ENCODE data around the gene FDX2. TPM values are rescaled to one million over a fixed set of nuclear protein-coding genes. Genes with fewer than 3 reads are reported as not detected.

FDX2 gene
- polyA plus RNA-seq, 1 donor from 2014 or later: 82.7 TPM

- Histone ChIP-seq H4K20me1 (ENCODE audit: insufficient read depth) (no peaks in the 10 kb centered on the region), H3F3A (ENCODE audit: insufficient read depth, low read length, poor library complexity, severe bottlenecking) (no peaks in the 10 kb centered on the region), H3K79me2 (replicated peaks; ENCODE audit: insufficient read depth, low read length) (no peaks in the 10 kb centered on the region), H3K36me3 (ENCODE audit: insufficient read depth, low read length) (no peaks in the 10 kb centered on the region), H3K9me2 (ENCODE audit: insufficient read depth, low read length) (no peaks in the 10 kb centered on the region), H3K27me3 (ENCODE audit: insufficient read depth, low read depth, low read length) (peaks cover 39% of the 10 kb centered on the region), H3K9me3 (ENCODE audit: low read length) (no peaks in the 10 kb centered on the region), H3K4me3 (ENCODE audit: low read length) (no peak overlapping the region), H2AFZ (ENCODE audit: low read depth, low read length) (no peak overlapping the region), H3K27ac (ENCODE audit: low read length) (no peak overlapping the region), H3K9ac (ENCODE audit: low read length) (no peak overlapping the region), H3K4me2 (ENCODE audit: low read length) (no peak overlapping the region)
- TF ChIP-seq TAF1 (IDR thresholded peaks at IDR 0.05; ENCODE audit: low read depth) (no peak), EP300 (conservative IDR thresholded peaks at IDR 0.05; ENCODE audit: poor library complexity, severe bottlenecking) (no peak), SMC3 (conservative IDR thresholded peaks at IDR 0.05; ENCODE audit: poor library complexity) (no peak)
- TF ChIP-seq, protein P1, sequence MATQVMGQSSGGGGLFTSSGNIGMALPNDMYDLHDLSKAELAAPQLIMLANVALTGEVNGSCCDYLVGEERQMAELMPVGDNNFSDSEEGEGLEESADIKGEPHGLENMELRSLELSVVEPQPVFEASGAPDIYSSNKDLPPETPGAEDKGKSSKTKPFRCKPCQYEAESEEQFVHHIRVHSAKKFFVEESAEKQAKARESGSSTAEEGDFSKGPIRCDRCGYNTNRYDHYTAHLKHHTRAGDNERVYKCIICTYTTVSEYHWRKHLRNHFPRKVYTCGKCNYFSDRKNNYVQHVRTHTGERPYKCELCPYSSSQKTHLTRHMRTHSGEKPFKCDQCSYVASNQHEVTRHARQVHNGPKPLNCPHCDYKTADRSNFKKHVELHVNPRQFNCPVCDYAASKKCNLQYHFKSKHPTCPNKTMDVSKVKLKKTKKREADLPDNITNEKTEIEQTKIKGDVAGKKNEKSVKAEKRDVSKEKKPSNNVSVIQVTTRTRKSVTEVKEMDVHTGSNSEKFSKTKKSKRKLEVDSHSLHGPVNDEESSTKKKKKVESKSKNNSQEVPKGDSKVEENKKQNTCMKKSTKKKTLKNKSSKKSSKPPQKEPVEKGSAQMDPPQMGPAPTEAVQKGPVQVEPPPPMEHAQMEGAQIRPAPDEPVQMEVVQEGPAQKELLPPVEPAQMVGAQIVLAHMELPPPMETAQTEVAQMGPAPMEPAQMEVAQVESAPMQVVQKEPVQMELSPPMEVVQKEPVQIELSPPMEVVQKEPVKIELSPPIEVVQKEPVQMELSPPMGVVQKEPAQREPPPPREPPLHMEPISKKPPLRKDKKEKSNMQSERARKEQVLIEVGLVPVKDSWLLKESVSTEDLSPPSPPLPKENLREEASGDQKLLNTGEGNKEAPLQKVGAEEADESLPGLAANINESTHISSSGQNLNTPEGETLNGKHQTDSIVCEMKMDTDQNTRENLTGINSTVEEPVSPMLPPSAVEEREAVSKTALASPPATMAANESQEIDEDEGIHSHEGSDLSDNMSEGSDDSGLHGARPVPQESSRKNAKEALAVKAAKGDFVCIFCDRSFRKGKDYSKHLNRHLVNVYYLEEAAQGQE (IDR thresholded peaks at IDR 0.05; ENCODE audit: borderline replicate concordance): no peak
These were observed 47.7 kb downstream of the FDX2 start for GRCh38 chr19:10268071-10268470.

GRCh38 chr19:10266706-10267105 is 49.1 kb downstream of the FDX2 start:
- H3K9me2 ChIP-seq (ENCODE audit: insufficient read depth, low read length): no peaks in the 10 kb centered on the region
- no peak overlapping the region for H3K27ac ChIP-seq (ENCODE audit: low read length)
- H3K9me3 ChIP-seq (ENCODE audit: low read length): no peaks in the 10 kb centered on the region
- no peak overlapping the region for H3K4me3 ChIP-seq (ENCODE audit: low read length)
- peaks cover 29% of the 10 kb centered on the region for H3K27me3 ChIP-seq (ENCODE audit: insufficient read depth, low read depth, low read length)
- H3K36me3 ChIP-seq (ENCODE audit: insufficient read depth, low read length): no peaks in the 10 kb centered on the region
- H3K9ac ChIP-seq (ENCODE audit: low read length): no peak overlapping the region
- H3F3A ChIP-seq (ENCODE audit: insufficient read depth, low read length, poor library complexity, severe bottlenecking): no peaks in the 10 kb centered on the region
- no peak overlapping the region for H2AFZ ChIP-seq (ENCODE audit: low read depth, low read length)
- TF ChIP-seq EZH2 (IDR thresholded peaks at IDR 0.05; ENCODE audit: borderline replicate concordance, insufficient read depth, low read length, poor library complexity, severe bottlenecking): no peak
- TF ChIP-seq RAD21 (conservative IDR thresholded peaks at IDR 0.05): no peak
- no peak for TF ChIP-seq POLR2AphosphoS5 (IDR thresholded peaks at IDR 0.05)
- no peak for TF ChIP-seq TAF1 (IDR thresholded peaks at IDR 0.05; ENCODE audit: low read depth)
- TF ChIP-seq CTCF (IDR thresholded peaks at IDR 0.05; ENCODE audit: poor library complexity, severe bottlenecking): no peak
- TF ChIP-seq, protein P1 (IDR thresholded peaks at IDR 0.05; ENCODE audit: borderline replicate concordance): no peak
- TF ChIP-seq EP300 (conservative IDR thresholded peaks at IDR 0.05; ENCODE audit: poor library complexity, severe bottlenecking): no peak
- TF ChIP-seq MXI1 (conservative IDR thresholded peaks at IDR 0.05; ENCODE audit: poor library complexity, severe bottlenecking): no peak
- TF ChIP-seq SMC3 (conservative IDR thresholded peaks at IDR 0.05; ENCODE audit: poor library complexity): no peak
- H3K79me2 ChIP-seq (replicated peaks; ENCODE audit: insufficient read depth, low read length): no peaks in the 10 kb centered on the region
- H4K20me1 ChIP-seq (ENCODE audit: insufficient read depth): no peaks in the 10 kb centered on the region
- H3K4me2 ChIP-seq (ENCODE audit: low read length): no peak overlapping the region

All from neural cell (in vitro differentiated cells).